SU-DHL-6 (cell line): ENCODE data around the gene HTR2C.

Source experiments
- EZH2phosphoT487 ChIP-seq: fragments of 200-600 bp; sonication (generic), shearing (Covaris generic); conservative IDR thresholded peaks from 2 replicates; pipeline ENCODE4 v1.6.1; 2018; ENCODE audit warnings: mild to moderate bottlenecking, antibody characterized with exemption, low read length, moderate library complexity, mixed read lengths
- TF ChIP-seq, protein P1 (sequence below): fragments of 200-600 bp; sonication (generic); IDR thresholded peaks from one replicate; pipeline ENCODE4 v1.5.1; 2017; ENCODE audit warnings: antibody characterized with exemption, mild to moderate bottlenecking, low read length, moderate library complexity; ENCODE audit not compliant: insufficient read depth, poor library complexity, severe bottlenecking

DNA sequence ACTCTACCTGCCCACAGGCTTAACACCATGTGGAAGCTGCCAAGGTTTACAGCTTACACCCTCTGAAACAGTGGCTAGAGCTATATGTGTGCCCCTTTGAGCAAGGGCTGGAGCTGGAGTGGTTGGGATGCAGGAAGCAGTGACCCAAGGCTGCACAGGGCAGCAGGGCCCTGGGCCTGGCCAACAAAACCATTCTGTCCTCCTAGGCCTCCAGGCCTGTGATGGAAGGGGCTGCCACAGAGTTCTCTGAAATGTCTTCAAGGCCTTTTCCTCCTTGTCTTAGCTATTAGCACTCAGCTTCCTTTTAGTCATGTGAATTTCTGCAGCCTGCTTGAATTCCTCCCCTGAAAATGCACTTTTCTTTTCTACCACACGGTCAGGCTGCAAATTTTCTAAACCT lies 348.7 kb downstream of the HTR2C start:
- TF ChIP-seq, protein P1, sequence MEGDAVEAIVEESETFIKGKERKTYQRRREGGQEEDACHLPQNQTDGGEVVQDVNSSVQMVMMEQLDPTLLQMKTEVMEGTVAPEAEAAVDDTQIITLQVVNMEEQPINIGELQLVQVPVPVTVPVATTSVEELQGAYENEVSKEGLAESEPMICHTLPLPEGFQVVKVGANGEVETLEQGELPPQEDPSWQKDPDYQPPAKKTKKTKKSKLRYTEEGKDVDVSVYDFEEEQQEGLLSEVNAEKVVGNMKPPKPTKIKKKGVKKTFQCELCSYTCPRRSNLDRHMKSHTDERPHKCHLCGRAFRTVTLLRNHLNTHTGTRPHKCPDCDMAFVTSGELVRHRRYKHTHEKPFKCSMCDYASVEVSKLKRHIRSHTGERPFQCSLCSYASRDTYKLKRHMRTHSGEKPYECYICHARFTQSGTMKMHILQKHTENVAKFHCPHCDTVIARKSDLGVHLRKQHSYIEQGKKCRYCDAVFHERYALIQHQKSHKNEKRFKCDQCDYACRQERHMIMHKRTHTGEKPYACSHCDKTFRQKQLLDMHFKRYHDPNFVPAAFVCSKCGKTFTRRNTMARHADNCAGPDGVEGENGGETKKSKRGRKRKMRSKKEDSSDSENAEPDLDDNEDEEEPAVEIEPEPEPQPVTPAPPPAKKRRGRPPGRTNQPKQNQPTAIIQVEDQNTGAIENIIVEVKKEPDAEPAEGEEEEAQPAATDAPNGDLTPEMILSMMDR = no peak
- TF ChIP-seq EZH2phosphoT487 = no peak
